ENCODE results near the gene SCT. TPM values are rescaled to one million over a fixed set of nuclear protein-coding genes. Genes with fewer than 3 reads are reported as not detected.

SCT gene
- total and polyA plus RNA-seq, 2 of the 8 experiments (the other 6 are each of a cell fraction or from before 2014, with no cell fraction given) = 1.7 to 2.0 TPM

GRCh38 chr11:659532-660085 is 32.6 kb upstream of the SCT start (continued):
- TF ChIP-seq MAX (IDR thresholded peaks at IDR 0.05) (no peak), TEAD4 (IDR thresholded peaks at IDR 0.05; ENCODE audit: low read depth, low read length) (no peak), SIX5 (IDR thresholded peaks at IDR 0.05; ENCODE audit: low read depth, low read length) (no peak), SP2 (IDR thresholded peaks at IDR 0.05; ENCODE audit: low read length) (no peak), MAFK (IDR thresholded peaks at IDR 0.05; ENCODE audit: low read depth, low read length) (no peak), ZNF274 (IDR thresholded peaks at IDR 0.05; ENCODE audit: borderline replicate concordance, extremely low read depth, low read length) (no peak), KDM5A (IDR thresholded peaks at IDR 0.05; ENCODE audit: low read length) (no peak), NANOG (IDR thresholded peaks at IDR 0.05; ENCODE audit: insufficient read depth, low read depth, low read length, poor library complexity, severe bottlenecking) (no peak)
